Activated B cell treated with CpG ODN at 0.5 μM for 24 hours (primary cell): ENCODE measurements around the gene BPGM. TPM values are rescaled to one million over a fixed set of nuclear protein-coding genes. Genes with fewer than 3 reads are reported as not detected.

Source experiments
- ATAC-seq: fragments of 200-7000 bp; cut with Tn5 transposase; one replicate; pipeline ENCODE4 v1.10.0; 2021; ENCODE audit warnings: low read depth, mild to moderate bottlenecking, moderate library complexity
- CTCF ChIA-PET: fragments of 350-600 bp; sonication (Branson Sonifier 250); formaldehyde crosslinking; loops from one replicate; lab custom pipeline; 2021; ENCODE audit warnings: antibody characterized with exemption; lab: Charles Lee
- POLR2A ChIA-PET: fragments of 350-600 bp; sonication (Branson Sonifier 250); formaldehyde crosslinking; loops from one replicate; lab custom pipeline; 2021; ENCODE audit warnings: antibody characterized with exemption; lab: Charles Lee
- DNase-seq: peaks from one replicate; pipeline ENCODE4 v3.0.0; 2022
- H3K27ac Mint-ChIP-seq: one replicate; pipeline ENCODE4 v1.8.0; 2020; ENCODE audit warnings: mixed read lengths
- H3K27me3 Mint-ChIP-seq: one replicate; pipeline ENCODE4 v1.8.0; 2021; ENCODE audit warnings: mixed read lengths
- H3K36me3 Mint-ChIP-seq: one replicate; pipeline ENCODE4 v1.8.0; 2021; ENCODE audit warnings: low read depth, mixed read lengths
- H3K4me1 Mint-ChIP-seq: one replicate; pipeline ENCODE4 v1.8.0; 2021; ENCODE audit warnings: mixed read lengths
- H3K4me3 Mint-ChIP-seq: one replicate; pipeline ENCODE4 v1.8.0; 2020; ENCODE audit warnings: mild to moderate bottlenecking, mixed read lengths
- H3K9me3 Mint-ChIP-seq: one replicate; pipeline ENCODE4 v1.8.0; 2020; ENCODE audit warnings: mixed read lengths
- intact Hi-C: fragments of 100-400 bp; cut with micrococcal nuclease; formaldehyde crosslinking; loops from one replicate; pipeline ENCODE4 v1.15.1; 2024
- total RNA-seq: library from RNA; stranded (reverse); gene quantifications from 2 replicates; pipeline ENCODE4 v1.2.3, GENCODE V29; 2022
- TF ChIP-seq, protein P1 (sequence below): fragments of 200-600 bp; IDR thresholded peaks from one replicate; pipeline ENCODE4 v1.8.0; 2022; ENCODE audit warnings: antibody characterized with exemption, mild to moderate bottlenecking

Gene BPGM
- total RNA-seq, 1 donor from 2014 or later: 10.1 TPM

DNA sequence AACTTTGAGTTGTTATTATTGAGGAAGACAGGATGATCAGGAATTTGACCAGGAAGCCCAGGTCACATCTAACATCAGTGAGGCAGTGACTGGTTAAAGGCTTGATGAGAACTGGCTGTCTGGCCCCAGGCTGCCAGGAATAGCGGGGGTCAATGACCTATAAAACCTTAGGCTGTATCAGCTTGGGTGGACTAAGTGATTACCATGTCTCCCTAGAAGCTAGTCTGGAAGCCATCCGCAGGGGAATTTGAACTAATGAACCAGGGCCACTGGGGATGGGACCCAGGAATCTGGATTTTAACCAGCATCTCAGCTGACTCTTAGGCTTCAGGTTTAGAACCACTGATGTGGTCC is 56.6 kb downstream of the BPGM start:
- Mint-ChIP-seq H3K27me3 (peaks cover 2% of the 10 kb centered on the region), H3K36me3 (no peaks in the 10 kb centered on the region), H3K27ac (no peak overlapping the region), H3K4me3 (no peak overlapping the region), H3K9me3 (no peaks in the 10 kb centered on the region), H3K4me1 (no peaks in the 10 kb centered on the region)
- intact Hi-C loops: no loop called here
- no peak for ATAC-seq
- ChIA-PET POLR2A (no interaction called here), CTCF (interaction anchor here (0.6 to 4.8 kb wide), 4 partner anchors 12 to 91 kb away, joined by 3 to 56 read pairs (median 3); no protein-coding TSS in a partner anchor)
- TF ChIP-seq, protein P1, sequence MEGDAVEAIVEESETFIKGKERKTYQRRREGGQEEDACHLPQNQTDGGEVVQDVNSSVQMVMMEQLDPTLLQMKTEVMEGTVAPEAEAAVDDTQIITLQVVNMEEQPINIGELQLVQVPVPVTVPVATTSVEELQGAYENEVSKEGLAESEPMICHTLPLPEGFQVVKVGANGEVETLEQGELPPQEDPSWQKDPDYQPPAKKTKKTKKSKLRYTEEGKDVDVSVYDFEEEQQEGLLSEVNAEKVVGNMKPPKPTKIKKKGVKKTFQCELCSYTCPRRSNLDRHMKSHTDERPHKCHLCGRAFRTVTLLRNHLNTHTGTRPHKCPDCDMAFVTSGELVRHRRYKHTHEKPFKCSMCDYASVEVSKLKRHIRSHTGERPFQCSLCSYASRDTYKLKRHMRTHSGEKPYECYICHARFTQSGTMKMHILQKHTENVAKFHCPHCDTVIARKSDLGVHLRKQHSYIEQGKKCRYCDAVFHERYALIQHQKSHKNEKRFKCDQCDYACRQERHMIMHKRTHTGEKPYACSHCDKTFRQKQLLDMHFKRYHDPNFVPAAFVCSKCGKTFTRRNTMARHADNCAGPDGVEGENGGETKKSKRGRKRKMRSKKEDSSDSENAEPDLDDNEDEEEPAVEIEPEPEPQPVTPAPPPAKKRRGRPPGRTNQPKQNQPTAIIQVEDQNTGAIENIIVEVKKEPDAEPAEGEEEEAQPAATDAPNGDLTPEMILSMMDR: no peak
- DNase-seq: no peak

DNA sequence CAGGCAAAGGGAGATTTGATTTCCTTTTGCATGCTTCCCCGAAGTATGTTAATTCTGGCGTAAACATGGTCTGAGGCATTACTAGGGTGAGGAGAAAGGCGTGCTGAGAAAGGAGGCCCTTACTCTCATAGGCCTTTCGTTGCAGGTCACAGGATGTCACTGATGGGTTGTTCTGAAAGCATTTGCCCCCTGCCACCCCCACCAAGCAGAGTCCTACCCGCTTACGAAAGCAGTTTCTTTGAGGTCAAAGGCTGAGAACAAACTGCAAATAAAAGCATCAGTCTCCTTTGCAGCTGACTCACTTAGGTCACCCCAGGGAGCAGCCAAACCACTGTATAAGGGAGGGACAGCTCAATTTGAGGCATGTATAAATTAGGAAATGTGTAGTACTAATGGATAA is 57.1 kb downstream of the BPGM start:
- CTCF ChIA-PET: interaction anchor here (1.0 to 4.8 kb wide), 3 partner anchors 13 to 92 kb away, joined by 3 to 56 read pairs (median 3); no protein-coding TSS in a partner anchor
- Mint-ChIP-seq H3K4me3 (no peak overlapping the region), H3K27me3 (peaks cover 2% of the 10 kb centered on the region), H3K36me3 (no peaks in the 10 kb centered on the region), H3K27ac (no peak overlapping the region), H3K9me3 (no peaks in the 10 kb centered on the region), H3K4me1 (no peaks in the 10 kb centered on the region)
- TF ChIP-seq, protein P1: no peak
- intact Hi-C loops: no loop called here
- DNase-seq: no peak
- POLR2A ChIA-PET: no interaction called here
- ATAC-seq: no peak

DNA sequence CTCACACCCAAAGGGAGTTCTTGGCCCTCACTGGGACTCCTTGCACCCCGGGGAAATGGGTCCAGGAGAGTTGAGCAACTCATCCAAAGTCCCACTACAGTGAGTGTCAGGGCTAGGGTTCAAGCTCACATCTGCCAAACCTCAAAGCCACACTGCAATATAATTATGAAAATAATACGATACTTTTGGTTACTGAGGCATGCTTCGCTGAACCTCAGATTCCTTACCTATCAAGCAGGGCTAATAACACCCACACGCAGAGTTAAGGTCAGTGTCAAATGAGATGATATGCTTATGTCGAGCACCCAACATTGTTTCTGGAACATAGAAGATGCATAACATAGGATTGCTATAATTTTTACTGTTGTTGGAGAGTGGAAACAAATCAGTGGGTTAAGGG is 58.2 kb downstream of the BPGM start:
- DNase-seq (no peak), ATAC-seq (no peak)
- ChIA-PET CTCF (no interaction called here), POLR2A (no interaction called here)
- Mint-ChIP-seq H3K4me3 (no peak overlapping the region), H3K9me3 (no peaks in the 10 kb centered on the region), H3K27me3 (peaks cover 2% of the 10 kb centered on the region), H3K36me3 (no peaks in the 10 kb centered on the region), H3K27ac (no peak overlapping the region), H3K4me1 (no peaks in the 10 kb centered on the region)
- intact Hi-C loops: no loop called here
- TF ChIP-seq, protein P1: no peak

DNA sequence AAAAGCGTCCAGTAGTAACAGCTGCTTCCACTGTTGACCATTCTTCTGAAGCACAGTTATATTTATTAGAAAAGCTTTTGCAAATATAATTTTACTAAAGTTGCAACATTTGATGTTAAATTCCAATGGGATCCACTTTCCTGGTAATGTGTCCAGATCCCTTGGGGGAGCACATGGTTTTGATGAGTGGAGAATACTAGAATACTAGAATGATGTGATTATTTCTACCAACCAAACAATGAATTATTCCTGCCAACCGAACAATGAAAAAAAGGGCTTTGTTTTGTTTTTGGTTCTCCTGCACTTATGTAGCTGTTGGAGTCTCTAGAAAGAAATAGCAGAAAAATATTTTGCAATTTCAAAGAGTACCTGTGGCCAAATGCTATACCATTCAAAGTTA is 59.1 kb downstream of the BPGM start:
- intact Hi-C loops: no loop called here
- TF ChIP-seq, protein P1: no peak
- DNase-seq: no peak
- Mint-ChIP-seq H3K4me1 (no peaks in the 10 kb centered on the region), H3K27me3 (peaks cover 5% of the 10 kb centered on the region), H3K4me3 (no peak overlapping the region), H3K36me3 (no peaks in the 10 kb centered on the region), H3K9me3 (no peaks in the 10 kb centered on the region), H3K27ac (no peak overlapping the region)
- CTCF ChIA-PET: no interaction called here
- POLR2A ChIA-PET: no interaction called here
- no peak for ATAC-seq

DNA sequence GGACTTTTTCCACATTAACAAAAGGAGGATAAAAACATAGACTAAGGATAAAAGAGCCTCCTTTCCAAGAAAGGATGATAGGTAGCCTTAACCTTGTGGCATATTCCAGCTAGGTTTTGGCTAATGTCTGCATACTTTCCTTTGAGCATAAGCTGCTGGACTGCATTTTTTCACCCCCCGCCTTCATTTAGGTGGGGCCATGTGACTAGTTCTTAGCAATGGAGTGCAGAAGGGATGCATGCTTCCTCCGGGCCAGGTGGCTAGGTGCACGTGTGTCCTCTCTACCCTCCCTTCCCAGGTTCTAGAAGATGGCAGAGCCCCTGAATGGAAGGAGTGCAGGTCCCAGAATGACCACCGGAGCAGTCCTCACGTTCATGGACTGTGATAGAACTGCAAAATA is 59.8 kb downstream of the BPGM start:
- Mint-ChIP-seq H3K4me3 (no peak overlapping the region), H3K9me3 (no peaks in the 10 kb centered on the region), H3K36me3 (no peaks in the 10 kb centered on the region), H3K4me1 (no peaks in the 10 kb centered on the region), H3K27me3 (peaks cover 9% of the 10 kb centered on the region), H3K27ac (no peak overlapping the region)
- CTCF ChIA-PET: no interaction called here
- no peak for ATAC-seq
- TF ChIP-seq, protein P1: no peak
- no peak for DNase-seq
- intact Hi-C loops: no loop called here
- POLR2A ChIA-PET: no interaction called here
